AG04450 (cell line): ENCODE data around the gene CLEC2A. TPM values are rescaled to one million over a fixed set of nuclear protein-coding genes. Genes with fewer than 3 reads are reported as not detected.
"Not testable (repeated sequence)": the region's sequence is repeated elsewhere in the genome, so short reads cannot be mapped to it uniquely, and the experiment has no call there.

ENCODE experiments used
- CTCF ChIA-PET: fragments of 300-600, 350-600 bp; formaldehyde crosslinking; extraction: SDS; loops from one replicate; lab custom pipeline; 2022; ENCODE audit warnings: antibody characterized with exemption, inconsistent platforms; lab: Charles Lee
- POLR2A ChIA-PET: fragments of 350-600 bp; formaldehyde crosslinking; extraction: SDS; loops from one replicate; lab custom pipeline; 2021; ENCODE audit warnings: antibody characterized with exemption, inconsistent platforms; lab: Yijun Ruan, JAX
- DNase-seq: peaks from one replicate; pipeline ENCODE4 v3.0.0-alpha.2; 2011; ENCODE audit warnings: low read depth, low spot score
- H3K27ac ChIP-seq: one replicate; pipeline ENCODE4 v1.5.1; 2012; ENCODE audit warnings: low read depth, low read length, control low read depth
- H3K27me3 ChIP-seq: one replicate; pipeline ENCODE4 v1.6.0; 2012; ENCODE audit warnings: low read length; ENCODE audit not compliant: control insufficient read depth, insufficient read depth
- H3K4me3 ChIP-seq: 2 replicates; pipeline ENCODE4 v1.5.1; 2011; ENCODE audit warnings: mild to moderate bottlenecking, low read depth, low read length, control low read depth
- H3K9me3 ChIP-seq: 2 replicates; pipeline ENCODE4 v1.5.1; 2012; ENCODE audit warnings: low read length; ENCODE audit not compliant: control insufficient read depth, insufficient read depth
- polyA minus RNA-seq: library from RNA; depleted of rRNA, polyadenylated mRNA; stranded (reverse); fragments of >200 nt; gene quantifications from 2 replicates; pipeline ENCODE4 v1.2.3, GENCODE V29; 2011; rRNA and poly(A)+ RNA removed
- polyA plus RNA-seq: library from polyadenylated mRNA; depleted of rRNA; stranded (reverse); fragments of >200 nt; gene quantifications from 2 replicates; pipeline ENCODE4 v1.2.3, GENCODE V29; 2011; rRNA removed
- TF ChIP-seq, protein P1 (sequence below): IDR thresholded peaks from 2 replicates; pipeline ENCODE4 v1.5.1; 2011; ENCODE audit warnings: low read depth, low read length, control low read depth, inconsistent platforms

Gene CLEC2A
- polyA plus RNA-seq, result not detected in 2 replicates
- not detected in 2 replicates for polyA minus RNA-seq

DNA sequence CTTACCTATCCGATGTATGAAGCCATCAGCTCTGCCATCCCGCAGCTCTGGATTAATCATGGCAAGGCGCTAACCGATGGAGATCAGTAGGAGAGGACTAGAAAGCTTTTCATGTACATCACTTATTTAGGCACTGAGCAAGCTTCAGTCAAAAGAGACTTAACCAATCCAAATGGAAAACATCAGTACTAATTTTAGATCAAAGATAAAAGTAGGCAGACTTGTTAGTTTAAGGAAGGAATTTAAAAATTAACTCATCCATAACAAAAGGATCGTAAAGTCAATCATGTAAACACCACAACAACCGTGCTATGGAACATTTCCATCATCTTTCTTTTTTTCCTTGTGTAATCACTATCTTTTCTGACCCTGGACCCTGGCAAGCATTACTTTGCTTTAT, at the start of gene CLEC2A:
TSS of gene CLEC2A (minus strand) at position 101 of the 400 bp plus-strand sequence. CDS start at position 60, 41 bp downstream.
- ChIA-PET POLR2A (no interaction called here), CTCF (interaction anchor here (0.8 to 1.7 kb wide), 4 partner anchors 8 to 186 kb away, joined by 3 to 11 read pairs (median 4); no protein-coding TSS in a partner anchor)

DNA sequence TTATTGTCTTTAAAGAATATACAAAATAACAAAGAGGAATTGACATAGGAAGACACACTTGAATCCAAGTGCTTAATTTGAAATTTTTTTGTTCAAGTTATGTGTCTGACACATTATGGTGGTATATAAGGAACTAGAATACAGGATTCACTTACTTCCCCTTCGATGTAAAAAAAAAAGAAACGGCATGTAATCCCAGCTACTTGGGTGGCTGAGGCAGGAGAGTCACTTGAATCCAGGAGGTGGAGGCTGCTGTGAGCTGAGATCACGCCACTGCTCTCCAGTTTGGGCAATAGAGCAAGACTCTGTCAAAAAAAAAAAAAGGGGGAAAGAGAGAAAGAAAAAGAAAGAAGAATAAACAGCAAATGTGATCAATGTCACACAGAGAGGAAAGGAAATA, 48.0 kb upstream of the CLEC2A start:
- Histone ChIP-seq H3K27me3 (no peaks in the 10 kb centered on the region), H3K4me3 (no peak overlapping the region), H3K27ac (no peak overlapping the region), H3K9me3 (no peaks in the 10 kb centered on the region)
- TF ChIP-seq, protein P1, sequence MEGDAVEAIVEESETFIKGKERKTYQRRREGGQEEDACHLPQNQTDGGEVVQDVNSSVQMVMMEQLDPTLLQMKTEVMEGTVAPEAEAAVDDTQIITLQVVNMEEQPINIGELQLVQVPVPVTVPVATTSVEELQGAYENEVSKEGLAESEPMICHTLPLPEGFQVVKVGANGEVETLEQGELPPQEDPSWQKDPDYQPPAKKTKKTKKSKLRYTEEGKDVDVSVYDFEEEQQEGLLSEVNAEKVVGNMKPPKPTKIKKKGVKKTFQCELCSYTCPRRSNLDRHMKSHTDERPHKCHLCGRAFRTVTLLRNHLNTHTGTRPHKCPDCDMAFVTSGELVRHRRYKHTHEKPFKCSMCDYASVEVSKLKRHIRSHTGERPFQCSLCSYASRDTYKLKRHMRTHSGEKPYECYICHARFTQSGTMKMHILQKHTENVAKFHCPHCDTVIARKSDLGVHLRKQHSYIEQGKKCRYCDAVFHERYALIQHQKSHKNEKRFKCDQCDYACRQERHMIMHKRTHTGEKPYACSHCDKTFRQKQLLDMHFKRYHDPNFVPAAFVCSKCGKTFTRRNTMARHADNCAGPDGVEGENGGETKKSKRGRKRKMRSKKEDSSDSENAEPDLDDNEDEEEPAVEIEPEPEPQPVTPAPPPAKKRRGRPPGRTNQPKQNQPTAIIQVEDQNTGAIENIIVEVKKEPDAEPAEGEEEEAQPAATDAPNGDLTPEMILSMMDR, result no peak
- POLR2A ChIA-PET, result no interaction called here
- no peak for DNase-seq
- CTCF ChIA-PET, result interaction anchor here (0.7 kb wide), 1 partner anchor 65 kb away, joined by 3 read pairs; no protein-coding TSS in a partner anchor

More for the DNA sequence above, at the start of gene CLEC2A:
- H3K27ac ChIP-seq, result no peak within 1 kb of the TSS
- H3K9me3 ChIP-seq, result no peaks in the 10 kb centered on the region
- H3K27me3 ChIP-seq, result no peaks in the 10 kb centered on the region
- DNase-seq, result no peak
- no peak within 1 kb of the TSS for H3K4me3 ChIP-seq
- TF ChIP-seq, protein P1, result no peak

GRCh38 chr12:9977916-9978315, 45.7 kb upstream of the CLEC2A start:
- H3K9me3 ChIP-seq, result no peaks in the 10 kb centered on the region
- TF ChIP-seq, protein P1, result no peak
- CTCF ChIA-PET, result interaction anchor here (0.9 to 1.5 kb wide), 6 partner anchors 32 to 227 kb away, joined by 3 to 5 read pairs (median 3); no protein-coding TSS in a partner anchor
- no peak overlapping the region for H3K27ac ChIP-seq
- POLR2A ChIA-PET, result no interaction called here
- no peak for DNase-seq
- H3K27me3 ChIP-seq, result no peaks in the 10 kb centered on the region
- H3K4me3 ChIP-seq, result no peak overlapping the region

GRCh38 chr12:9976626-9977025, 44.5 kb upstream of the CLEC2A start:
- POLR2A ChIA-PET, DNase-seq, H3K27ac ChIP-seq, H3K27me3 ChIP-seq, H3K9me3 ChIP-seq, H3K4me3 ChIP-seq: not testable (repeated sequence)
- CTCF ChIA-PET, result interaction anchor here (1.6 kb wide), 1 partner anchor 226 kb away, joined by 5 read pairs; no protein-coding TSS in a partner anchor

- Histone ChIP-seq H3K4me3 (no peak overlapping the region), H3K27ac (no peak overlapping the region), H3K27me3 (no peaks in the 10 kb centered on the region), H3K9me3 (no peaks in the 10 kb centered on the region)
- TF ChIP-seq, protein P1, result no peak
- CTCF ChIA-PET, result no interaction called here
- DNase-seq, result no peak
- POLR2A ChIA-PET, result interaction anchor here (0.6 kb wide), 1 partner anchor 14 kb away, joined by 10 read pairs; no protein-coding TSS in a partner anchor
These were observed 43.4 kb upstream of the CLEC2A start for GRCh38 chr12:9975614-9976013.

- CTCF ChIA-PET, H3K27me3 ChIP-seq, DNase-seq, H3K4me3 ChIP-seq, POLR2A ChIA-PET, H3K9me3 ChIP-seq, H3K27ac ChIP-seq: not testable (repeated sequence)
These were observed 42.6 kb upstream of the CLEC2A start for GRCh38 chr12:9974731-9975130.
